Kidney (tissue), 14 donors: ENCODE measurements around the gene MTARC1. TPM values are rescaled to one million over a fixed set of nuclear protein-coding genes. Genes with fewer than 3 reads are reported as not detected.

Experiments used
- DNase-seq, 5 donors: peaks; one replicate each; pipeline ENCODE4 v3.0.0-alpha.2; 2013 to 2020
- FAIRE-seq: peaks from 2 replicates; lab custom pipeline; 2012; peaks lifted over from hg19 to GRCh38; lab: Jason Lieb, UNC
- H3K27ac ChIP-seq, 2 donors: one replicate each; pipeline ENCODE4 v1.7.0; 2013; ENCODE audit warnings: low read depth in 2 of 2, low read length in 2 of 2, inconsistent platforms in 1 of 2
- H3K27me3 ChIP-seq: one replicate; pipeline ENCODE4 v1.7.1; 2013; ENCODE audit warnings: low read length, inconsistent platforms; ENCODE audit not compliant: control insufficient read depth, insufficient read depth
- H3K36me3 ChIP-seq, 3 donors: one replicate each; pipeline versions ENCODE4 v1.7.0 to v1.7.1; 2013; ENCODE audit warnings: low read length in 3 of 3, control low read depth in 1 of 3, inconsistent platforms in 1 of 3; ENCODE audit not compliant: insufficient read depth in 3 of 3, control insufficient read depth in 2 of 3
- H3K4me1 ChIP-seq, 3 donors: one replicate each; pipeline versions ENCODE4 v1.7.0 to v1.7.1; 2013; ENCODE audit warnings: low read length in 3 of 3, inconsistent platforms in 1 of 3, low read depth in 1 of 3; ENCODE audit not compliant: control insufficient read depth in 2 of 3, insufficient read depth in 2 of 3
- H3K4me3 ChIP-seq, 3 donors: one replicate each; pipeline versions ENCODE4 v1.7.0 to v1.8.1; 2013; ENCODE audit warnings: low read length in 3 of 3, control low read depth in 1 of 3, inconsistent platforms in 1 of 3
- H3K9ac ChIP-seq, 3 donors: one replicate each; pipeline versions ENCODE4 v1.7.0 to v1.7.1; 2013; ENCODE audit warnings: low read length in 3 of 3, control low read depth in 1 of 3, inconsistent platforms in 1 of 3
- H3K9me3 ChIP-seq, 3 donors: one replicate each; pipeline versions ENCODE4 v1.7.0 to v1.7.1; 2013; ENCODE audit warnings: low read length in 3 of 3, control low read depth in 1 of 3, inconsistent platforms in 1 of 3; ENCODE audit not compliant: control insufficient read depth in 2 of 3, insufficient read depth in 1 of 3
- intact Hi-C: fragments of 100-400 bp; cut with DNase I; formaldehyde crosslinking; loops from one replicate; pipeline ENCODE4 v1.11.1; 2022
- polyA plus RNA-seq: library from polyadenylated mRNA; stranded (reverse); fragments of 350-450 nt; fragmentation: Illumina TruSeq; extraction: RNeasy Lipid Tissue Mini Kit (QIAGEN cat#74804); gene quantifications from one replicate; pipeline ENCODE4 v1.2.3, GENCODE V29; 2014; ENCODE audit warnings: low read depth, low replicate concordance; ENCODE audit not compliant: insufficient read depth
- total RNA-seq: library from RNA; stranded (reverse); fragmentation: NEBNext Ultra II Directional; extraction: Animal tissue kit (Norgen Biotek cat#: 25700); gene quantifications from one replicate; pipeline ENCODE4 v1.2.1, GENCODE V29; 2021
- TF ChIP-seq, protein P1 (sequence below): IDR thresholded peaks from 3 replicates; pipeline ENCODE4 v1.5.1; 2012; ENCODE audit warnings: mild to moderate bottlenecking, moderate library complexity, borderline replicate concordance; ENCODE audit not compliant: insufficient read depth; ENCODE audit errors: extremely low read depth
- donor health status: control.
- donor health status: control.
- donor health status: control.
- donor health status: control.
- donor health status: control.
- donor health status: DM: yes; HTN: yes; CAD: no.
- donor health status: Normal renal cell carcinoma (clear cell type).

Gene MTARC1
- total and polyA plus RNA-seq, 2 donors from 2014 or later, result 6.8 to 11.0 TPM

DNA sequence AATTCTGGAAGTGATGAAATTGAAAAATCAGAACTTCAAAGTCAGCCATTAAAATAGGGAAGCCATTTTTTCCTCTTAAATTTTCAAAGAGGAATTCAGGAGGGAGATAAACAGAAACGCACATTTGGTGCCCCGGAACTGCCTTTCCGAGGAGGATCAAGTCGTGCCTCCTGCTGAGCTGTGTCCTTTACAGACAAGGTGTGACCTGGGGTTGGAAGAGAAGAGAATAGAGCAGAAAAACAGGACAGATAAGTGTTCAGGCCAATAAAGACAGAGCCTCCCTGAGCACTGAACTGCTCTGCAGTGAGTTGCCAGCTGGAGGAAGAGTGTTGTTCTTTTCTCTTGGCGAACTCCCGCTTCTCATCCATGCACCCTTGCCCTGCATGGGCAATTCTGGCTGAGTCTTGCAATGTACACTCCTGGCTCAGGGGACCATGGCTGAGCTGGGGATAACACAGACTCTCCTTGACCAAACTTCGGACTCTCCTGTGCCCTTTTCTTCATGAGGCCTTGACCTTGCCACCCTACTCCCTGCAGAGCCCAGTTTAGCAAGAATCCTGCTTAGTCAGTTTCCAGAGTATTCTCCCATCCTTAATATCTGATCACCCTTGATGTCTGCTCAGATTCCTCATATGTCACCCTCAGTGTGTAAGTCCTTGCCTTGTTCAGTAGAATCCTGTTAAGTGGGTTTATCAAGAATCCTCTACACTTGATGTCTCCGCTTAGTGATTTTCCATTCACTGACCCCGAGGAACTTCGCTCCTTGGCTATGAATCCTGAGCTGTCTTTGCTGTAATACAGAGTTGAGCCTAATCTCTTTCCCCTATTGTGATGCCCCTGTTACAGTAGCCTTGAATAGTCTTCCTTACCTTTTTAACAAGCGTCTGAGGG lies 1.3 kb upstream of the MTARC1 start:
- intact Hi-C loops, result no loop called here
- H3K9ac ChIP-seq, result no peak overlapping the region
- H3K27ac ChIP-seq, result no peak overlapping the region
- H3K9me3 ChIP-seq, result no peaks in the 10 kb centered on the region
- H3K4me1 ChIP-seq, result peaks cover 0 to 7% (median 0%) of the 10 kb centered on the region in 3 donors
- peak overlapping the region in 1 of 3 donors; percentile 64 for H3K4me3 ChIP-seq
- no peaks in the 10 kb centered on the region for H3K27me3 ChIP-seq
- DNase-seq (no peak), FAIRE-seq (no peak)
- H3K36me3 ChIP-seq, result peaks cover 0 to 20% (median 13%) of the 10 kb centered on the region in 3 donors
- TF ChIP-seq, protein P1, sequence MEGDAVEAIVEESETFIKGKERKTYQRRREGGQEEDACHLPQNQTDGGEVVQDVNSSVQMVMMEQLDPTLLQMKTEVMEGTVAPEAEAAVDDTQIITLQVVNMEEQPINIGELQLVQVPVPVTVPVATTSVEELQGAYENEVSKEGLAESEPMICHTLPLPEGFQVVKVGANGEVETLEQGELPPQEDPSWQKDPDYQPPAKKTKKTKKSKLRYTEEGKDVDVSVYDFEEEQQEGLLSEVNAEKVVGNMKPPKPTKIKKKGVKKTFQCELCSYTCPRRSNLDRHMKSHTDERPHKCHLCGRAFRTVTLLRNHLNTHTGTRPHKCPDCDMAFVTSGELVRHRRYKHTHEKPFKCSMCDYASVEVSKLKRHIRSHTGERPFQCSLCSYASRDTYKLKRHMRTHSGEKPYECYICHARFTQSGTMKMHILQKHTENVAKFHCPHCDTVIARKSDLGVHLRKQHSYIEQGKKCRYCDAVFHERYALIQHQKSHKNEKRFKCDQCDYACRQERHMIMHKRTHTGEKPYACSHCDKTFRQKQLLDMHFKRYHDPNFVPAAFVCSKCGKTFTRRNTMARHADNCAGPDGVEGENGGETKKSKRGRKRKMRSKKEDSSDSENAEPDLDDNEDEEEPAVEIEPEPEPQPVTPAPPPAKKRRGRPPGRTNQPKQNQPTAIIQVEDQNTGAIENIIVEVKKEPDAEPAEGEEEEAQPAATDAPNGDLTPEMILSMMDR, result no peak

DNA sequence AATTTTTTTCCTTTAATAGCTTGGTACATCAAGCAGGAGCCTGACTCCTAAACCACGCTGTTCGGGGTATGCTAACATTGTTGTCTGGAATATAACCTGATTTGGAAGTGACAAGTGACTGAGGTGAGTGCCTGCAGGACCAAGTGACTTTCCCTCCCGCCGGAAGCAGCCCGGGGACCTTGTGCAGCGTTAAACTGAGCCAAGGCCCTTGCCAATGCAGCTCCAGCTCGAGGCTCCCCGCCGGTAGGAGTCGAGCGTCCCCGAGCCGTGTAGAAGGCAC lies 716 bp upstream of the MTARC1 start:
- peaks cover 0 to 9% (median 0%) of the 10 kb centered on the region in 3 donors for H3K4me1 ChIP-seq
- TF ChIP-seq, protein P1, result no peak
- H3K27me3 ChIP-seq, result no peaks in the 10 kb centered on the region
- H3K9me3 ChIP-seq, result no peaks in the 10 kb centered on the region
- DNase-seq (no peak), FAIRE-seq (no peak)
- H3K27ac ChIP-seq, result no peak overlapping the region
- H3K9ac ChIP-seq, result peak overlapping the region in 1 of 3 donors; percentile 31
- peak overlapping the region in 2 of 3 donors; percentile 47 to 64 for H3K4me3 ChIP-seq
- intact Hi-C loops, result no loop called here
- H3K36me3 ChIP-seq, result peaks cover 0 to 20% (median 12%) of the 10 kb centered on the region in 3 donors

DNA sequence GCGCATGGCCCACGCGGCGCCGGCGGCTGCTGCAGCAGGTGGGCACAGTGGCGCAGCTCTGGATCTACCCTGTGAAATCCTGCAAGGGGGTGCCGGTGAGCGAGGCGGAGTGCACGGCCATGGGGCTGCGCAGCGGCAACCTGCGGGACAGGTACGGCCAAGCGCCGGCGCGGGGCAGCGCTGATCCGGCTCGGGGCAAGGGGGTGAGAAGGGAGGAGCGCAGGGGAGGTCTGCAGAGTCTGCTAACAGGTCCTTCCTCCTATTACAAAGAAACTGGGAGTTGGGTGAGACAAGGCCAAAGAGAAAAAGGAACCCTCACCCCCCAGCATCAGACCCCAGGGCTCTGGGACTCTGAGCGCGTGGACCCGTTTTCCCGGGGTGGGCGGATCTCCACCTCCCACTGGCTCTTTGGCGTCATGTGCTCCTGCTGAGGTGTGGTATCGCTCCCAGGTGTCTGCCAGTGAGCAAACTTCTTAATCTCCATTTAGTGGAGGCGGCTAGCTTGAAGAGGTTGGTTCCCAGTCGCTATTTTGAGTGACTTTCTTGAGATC lies 431 bp downstream of the MTARC1 start:
- Histone ChIP-seq H3K4me1 (peaks cover 0 to 14% (median 0%) of the 10 kb centered on the region in 3 donors), H3K9me3 (no peaks in the 10 kb centered on the region), H3K27ac (peak overlapping the region; percentile 58 to 65), H3K27me3 (no peaks in the 10 kb centered on the region), H3K4me3 (peak overlapping the region; percentile 44 to 64 (median 55)), H3K36me3 (peaks cover 0 to 20% (median 7%) of the 10 kb centered on the region in 3 donors), H3K9ac (peak overlapping the region in 2 of 3 donors; percentile 20 to 53)
- FAIRE-seq (no peak), DNase-seq (peak; percentile 76 to 84 (median 81))
- TF ChIP-seq, protein P1, result no peak
- intact Hi-C loops, result no loop called here
